ENCODE results near the gene SRPK2.

GRCh38 chr7:105206985-105207384 is 181.7 kb downstream of the SRPK2 start:
- TF ChIP-seq CTCF (IDR thresholded peaks at IDR 0.05) (no peak), EZH2 (IDR thresholded peaks at IDR 0.05) (no peak), EZH2phosphoT487 (IDR thresholded peaks at IDR 0.05) (no peak)

All from neural progenitor cell (in vitro differentiated cells).